ENCODE measurements around the gene U2SURP. TPM values are rescaled to one million over a fixed set of nuclear protein-coding genes. Genes with fewer than 3 reads are reported as not detected.

The U2SURP gene
- total and polyA plus RNA-seq, 10 of the 15 experiments (the other 5 are each of a cell fraction or from before 2014, with no cell fraction given) = 76.3 to 277 (median 150) TPM

- Histone ChIP-seq H3K4me2 (ENCODE audit: control insufficient read depth, insufficient read depth) (no peak overlapping the region), H3K9ac (ENCODE audit: control insufficient read depth, insufficient read depth, low read length) (no peak overlapping the region), H4K20me1 (ENCODE audit: control insufficient read depth, insufficient read depth) (no peaks in the 10 kb centered on the region), H3K36me3 (ENCODE audit: control insufficient read depth in 2 of 2, insufficient read depth in 2 of 2, low read length in 1 of 2) (peaks cover 0 to 15% of the 10 kb centered on the region in 2 experiments; a peak in 2 of 4 replicates), H3K9me3 (replicated peaks; ENCODE audit: control insufficient read depth, insufficient read depth, low read length) (no peaks in the 10 kb centered on the region), H2AFZ (ENCODE audit: control insufficient read depth, low read depth, low read length) (no peak overlapping the region), H3K4me1 (ENCODE audit: control insufficient read depth, insufficient read depth, low read length) (peaks cover 6% of the 10 kb centered on the region), H3K79me2 (ENCODE audit: control insufficient read depth, insufficient read depth, low read length) (no peaks in the 10 kb centered on the region; the same call in 1 of the 2 replicates), H3K4me3 (no peak overlapping the region), H3K27ac (ENCODE audit: control insufficient read depth, insufficient read depth) (no peak overlapping the region), H3K27me3 (replicated peaks in 1 of 2; ENCODE audit: control insufficient read depth in 2 of 2, insufficient read depth in 2 of 2, low read length in 1 of 2) (no peaks in the 10 kb centered on the region)
- SMC1A ChIA-PET (ENCODE audit: uncharacterized antibody, unreplicated experiment) = interaction anchor here (1.0 to 3.3 kb wide), 5 partner anchors 15 to 618 kb away, joined by 3 to 16 read pairs (median 3); no protein-coding TSS in a partner anchor
- no peak for TF ChIP-seq FOXK2 (IDR thresholded peaks at IDR 0.05)
- TF ChIP-seq NR2F1 (conservative IDR thresholded peaks at IDR 0.05) = no peak
- no peak for TF ChIP-seq SIX5 (IDR thresholded peaks at IDR 0.05; ENCODE audit: low read depth, low read length, severe bottlenecking)
- TF ChIP-seq MLLT1 (IDR thresholded peaks at IDR 0.05) = no peak
- no peak for TF ChIP-seq ZZZ3 (IDR thresholded peaks at IDR 0.05; ENCODE audit: control insufficient read depth, insufficient read length, low read depth)
- no peak for TF ChIP-seq POLR2AphosphoS2 (IDR thresholded peaks at IDR 0.05; ENCODE audit: low read depth, low read length)
- no peak for TF ChIP-seq BCL3 (IDR thresholded peaks at IDR 0.05; ENCODE audit: borderline replicate concordance, insufficient read depth, low read depth, low read length, poor library complexity, severe bottlenecking)
- TF ChIP-seq HDGF (IDR thresholded peaks at IDR 0.05) = no peak
- TF ChIP-seq SMC3 (IDR thresholded peaks at IDR 0.05; ENCODE audit: borderline replicate concordance, low read length) = no peak
- TF ChIP-seq E2F8 (IDR thresholded peaks at IDR 0.05; ENCODE audit: low read depth, partially characterized antibody) = no peak
- TF ChIP-seq TCF7 (IDR thresholded peaks at IDR 0.05; ENCODE audit: borderline replicate concordance) = no peak
- TF ChIP-seq SRF (IDR thresholded peaks at IDR 0.05; ENCODE audit: low read depth in 2 of 2, low read length in 2 of 2) = no peak
- no peak for TF ChIP-seq JUND (IDR thresholded peaks at IDR 0.05; ENCODE audit: low read depth, low read length)
- TF ChIP-seq TCF12 (IDR thresholded peaks at IDR 0.05; ENCODE audit: low read depth, low read length) = no peak
- TF ChIP-seq PAX5 (IDR thresholded peaks at IDR 0.05; ENCODE audit: borderline replicate concordance, low read depth, low read length) = no peak
- no peak for TF ChIP-seq RAD51 (IDR thresholded peaks at IDR 0.05)
- no peak for TF ChIP-seq HDAC6 (IDR thresholded peaks at IDR 0.05; ENCODE audit: unreplicated experiment)
- no peak for TF ChIP-seq HSF1 (IDR thresholded peaks at IDR 0.05; ENCODE audit: low read depth, low read length)
- no peak for TF ChIP-seq TBL1XR1 (IDR thresholded peaks at IDR 0.05; ENCODE audit: low read depth, low read length)
- TSS peak; percentile 22 for BruUV-seq (replicated peaks)
- CTCF ChIA-PET = interaction anchor here (1.9 kb wide), 1 partner anchor 15 kb away, joined by 7 read pairs; no protein-coding TSS in a partner anchor
- no peak for FAIRE-seq
- in situ Hi-C loops (cut with MboI) (no loop called here), intact Hi-C loops (cut with micrococcal nuclease; ENCODE audit: unreplicated experiment) (loop anchor here (10.0 kb wide), 1 partner anchor 588 kb away; no protein-coding TSS in a partner anchor)
- no peak for DNase-seq (ENCODE audit: low read depth, low spot score)
- POLR2A ChIA-PET = interaction anchor here (0.7 kb wide), 1 partner anchor 43 kb away, joined by 3 read pairs; no protein-coding TSS in a partner anchor
- WGBS (ENCODE audit: insufficient coverage, insufficient replicate concordance, low lambda C conversion rate, missing lambda C conversion rate) = 100% methylated on average over 3 of the region's 3 CpGs
- RAD21 ChIA-PET (ENCODE audit: unreplicated experiment) = no interaction called here
- ATAC-seq = no peak
These were observed 55.0 kb downstream of the U2SURP start for GRCh38 chr3:143056372-143056771.
